Peyer's patch (tissue), 4 donors: ENCODE measurements around the gene CNPY1.

ENCODE experiments used
- POLR2A ChIP-seq, 2 donors: fragments of 450-650 bp; IDR thresholded peaks; one replicate each; pipeline ENCODE4 v1.5.1; 2017; ENCODE audit warnings: antibody characterized with exemption in 2 of 2, mild to moderate bottlenecking in 2 of 2, moderate library complexity in 2 of 2
- TF ChIP-seq, protein P1 (sequence below), 6 experiments: fragments of 450-650 bp in 4 of 6; fragments of 200-600 bp in 2 of 6; sonication (generic) in 1 of 6; IDR thresholded peaks; one replicate each; pipeline ENCODE4 v1.5.1; 2017 to 2019; ENCODE audit warnings: antibody characterized with exemption in 6 of 6, mild to moderate bottlenecking in 3 of 6, moderate library complexity in 1 of 6

DNA sequence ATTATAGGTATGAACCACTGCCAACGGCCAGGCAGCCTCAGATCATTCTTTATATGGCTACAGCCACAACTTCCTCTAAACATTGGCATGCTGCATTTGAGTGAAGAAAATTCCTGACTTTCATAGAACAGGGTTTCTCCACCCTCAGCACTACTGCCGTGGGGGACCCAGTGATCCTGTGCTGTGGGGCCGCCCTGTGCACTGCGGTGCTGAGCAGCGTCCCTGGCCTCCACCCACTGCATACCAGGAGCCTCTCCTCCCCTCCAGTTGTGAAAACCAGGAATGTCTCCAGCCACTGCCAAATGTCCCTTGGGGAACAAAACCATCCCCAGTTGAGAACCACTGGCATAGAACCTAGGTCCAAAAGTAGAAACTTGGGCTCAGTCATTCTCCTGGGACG, 15.8 kb downstream of the CNPY1 start:
- TF ChIP-seq POLR2A (IDR thresholded peaks at IDR 0.05) = no peak
- TF ChIP-seq, protein P1, sequence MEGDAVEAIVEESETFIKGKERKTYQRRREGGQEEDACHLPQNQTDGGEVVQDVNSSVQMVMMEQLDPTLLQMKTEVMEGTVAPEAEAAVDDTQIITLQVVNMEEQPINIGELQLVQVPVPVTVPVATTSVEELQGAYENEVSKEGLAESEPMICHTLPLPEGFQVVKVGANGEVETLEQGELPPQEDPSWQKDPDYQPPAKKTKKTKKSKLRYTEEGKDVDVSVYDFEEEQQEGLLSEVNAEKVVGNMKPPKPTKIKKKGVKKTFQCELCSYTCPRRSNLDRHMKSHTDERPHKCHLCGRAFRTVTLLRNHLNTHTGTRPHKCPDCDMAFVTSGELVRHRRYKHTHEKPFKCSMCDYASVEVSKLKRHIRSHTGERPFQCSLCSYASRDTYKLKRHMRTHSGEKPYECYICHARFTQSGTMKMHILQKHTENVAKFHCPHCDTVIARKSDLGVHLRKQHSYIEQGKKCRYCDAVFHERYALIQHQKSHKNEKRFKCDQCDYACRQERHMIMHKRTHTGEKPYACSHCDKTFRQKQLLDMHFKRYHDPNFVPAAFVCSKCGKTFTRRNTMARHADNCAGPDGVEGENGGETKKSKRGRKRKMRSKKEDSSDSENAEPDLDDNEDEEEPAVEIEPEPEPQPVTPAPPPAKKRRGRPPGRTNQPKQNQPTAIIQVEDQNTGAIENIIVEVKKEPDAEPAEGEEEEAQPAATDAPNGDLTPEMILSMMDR (IDR thresholded peaks at IDR 0.05) = no peak
